Measurements from ENCODE around the gene AOPEP.

Gene AOPEP

DNA sequence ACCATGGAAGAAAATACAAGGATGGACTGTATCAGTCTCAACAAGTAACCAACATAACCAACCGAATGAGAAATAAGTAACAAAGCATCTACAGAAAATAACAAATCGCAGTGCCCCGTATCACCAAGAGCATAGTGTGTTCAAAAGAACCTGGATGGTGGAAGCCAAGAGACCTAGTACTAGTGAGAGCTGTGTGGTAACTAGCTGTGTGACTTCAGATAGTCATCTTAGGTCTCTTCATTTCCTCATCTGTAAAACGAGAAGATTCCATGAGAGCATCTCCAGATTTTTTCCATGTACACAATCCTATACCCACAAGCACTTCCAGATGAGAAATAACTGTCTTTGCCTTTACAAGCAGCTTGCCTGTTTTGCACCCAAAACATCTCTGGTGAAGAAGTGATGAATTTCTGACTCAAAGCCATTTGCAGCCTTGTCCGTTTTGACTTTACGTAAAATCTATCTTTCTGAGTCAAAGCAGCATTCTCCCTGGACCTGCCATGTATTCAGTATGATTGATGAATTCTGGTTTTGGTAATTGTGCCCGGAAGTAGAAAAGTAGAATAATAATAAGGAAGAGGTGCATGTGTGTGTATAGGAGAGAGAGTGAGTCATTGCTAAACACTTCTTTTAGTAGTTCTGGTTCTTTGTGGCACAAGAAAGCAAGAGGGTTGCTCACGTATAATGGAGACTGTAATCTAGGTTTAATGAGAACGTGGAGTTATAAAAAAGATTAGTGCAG lies 41.0 kb downstream of the AOPEP start:
- DNase-seq: no peak

DNA sequence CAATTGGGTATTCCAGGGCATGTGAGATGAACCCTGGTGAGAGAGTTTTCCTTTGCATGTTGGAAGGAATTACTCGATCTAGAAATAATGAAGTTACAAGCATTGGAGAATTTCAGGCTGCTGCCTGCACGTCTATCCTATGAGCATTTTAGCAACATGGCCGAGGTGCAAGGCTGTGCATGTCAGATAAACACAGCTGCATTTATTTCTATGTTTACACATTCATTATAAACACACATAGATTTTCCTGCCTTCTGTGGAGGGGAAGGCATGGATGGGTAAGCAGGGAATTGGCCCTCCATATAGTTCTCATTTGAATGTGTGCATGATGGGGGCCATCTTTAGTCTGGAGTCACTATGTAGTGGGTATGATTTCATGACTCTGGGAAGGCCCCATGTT lies 42.3 kb downstream of the AOPEP start:
- DNase-seq: no peak

DNA sequence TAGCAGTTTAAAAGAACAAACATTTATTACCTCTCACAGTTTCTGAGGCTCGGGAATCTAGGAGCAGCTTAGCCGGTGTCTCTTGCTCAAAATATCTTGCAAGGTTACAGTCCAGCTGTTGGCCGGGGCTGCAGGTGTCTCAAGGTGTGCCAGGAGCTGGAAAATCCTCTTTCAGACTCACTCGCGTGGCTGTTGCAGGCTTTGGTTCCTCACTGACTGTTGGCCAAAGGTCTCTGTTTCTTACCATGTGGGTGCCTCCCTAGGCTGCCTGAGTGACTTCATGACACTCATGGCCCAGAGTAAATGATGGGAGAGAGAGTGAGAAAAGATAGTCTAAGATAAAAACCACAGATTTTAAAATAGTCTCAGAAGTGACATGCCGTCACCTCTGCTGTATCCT lies 43.8 kb downstream of the AOPEP start:
- no peak for DNase-seq

DNA sequence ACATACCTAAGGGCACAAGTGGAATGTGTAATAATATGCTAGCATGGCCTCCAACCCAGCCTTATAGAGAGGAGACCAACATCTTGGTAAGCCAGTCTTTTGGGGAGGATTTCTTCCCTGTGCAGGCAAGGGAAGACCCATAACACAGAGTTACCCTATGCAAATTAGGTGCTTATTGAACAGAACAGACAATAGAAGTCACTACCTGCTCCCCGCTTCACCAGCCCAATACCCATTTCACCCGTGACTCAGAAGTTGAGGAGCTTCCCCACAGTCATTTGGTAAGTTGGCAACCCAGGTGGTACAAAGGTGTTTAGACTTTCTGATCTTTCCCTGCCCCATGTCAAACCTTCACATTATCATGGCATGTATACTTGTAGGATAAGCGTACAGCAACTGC lies 44.6 kb downstream of the AOPEP start:
- no peak for DNase-seq

DNA sequence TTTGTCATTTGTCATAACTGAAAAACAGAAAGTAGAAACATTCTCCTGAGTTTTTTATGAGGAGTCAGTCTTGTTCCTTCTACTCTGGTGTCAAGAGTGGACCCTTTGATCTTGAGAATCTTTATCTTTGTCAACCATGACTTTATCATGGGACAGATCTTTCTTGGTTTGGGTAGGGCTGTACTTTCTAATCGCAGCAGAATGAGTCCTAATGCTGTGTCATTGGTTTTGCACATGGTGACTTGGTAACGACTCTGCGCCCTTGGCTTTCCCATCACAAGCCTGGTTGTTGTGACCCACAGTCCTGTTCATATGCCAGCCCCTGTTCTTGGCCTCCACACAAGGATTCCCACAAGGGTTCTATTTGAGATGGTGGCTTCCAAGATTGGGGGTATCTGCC lies 45.6 kb downstream of the AOPEP start:
- no peak for DNase-seq

DNA sequence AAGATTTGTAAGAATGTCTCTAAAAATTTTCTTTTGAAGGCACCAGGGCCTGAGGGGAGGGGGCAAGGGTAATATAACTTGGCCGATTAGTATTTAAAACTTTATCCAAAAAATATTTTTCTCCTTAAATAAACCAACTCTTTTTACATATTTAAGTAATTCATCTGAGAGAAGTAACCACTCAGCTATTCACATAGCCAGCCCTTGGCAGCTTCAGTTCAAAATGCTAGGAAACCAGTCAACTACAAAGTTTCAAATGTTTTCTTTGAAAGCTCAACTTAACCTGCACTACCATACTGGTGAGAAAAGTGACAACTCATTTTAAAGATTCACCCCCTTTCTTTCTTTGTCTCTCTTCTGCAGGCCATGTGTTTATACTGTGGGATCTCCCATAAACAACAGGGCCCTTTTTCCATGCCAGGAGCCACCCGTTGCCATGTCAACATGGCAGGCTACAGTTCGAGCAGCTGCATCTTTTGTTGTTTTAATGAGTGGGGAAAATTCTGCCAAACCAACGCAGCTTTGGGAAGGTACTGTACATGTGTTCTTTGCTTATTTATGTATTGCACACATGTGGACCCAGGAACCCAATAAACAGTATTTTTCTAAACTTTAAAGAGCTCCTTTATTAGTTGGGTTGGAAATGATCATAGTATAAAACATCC lies 46.3 kb downstream of the AOPEP start:
- no peak for DNase-seq

DNA sequence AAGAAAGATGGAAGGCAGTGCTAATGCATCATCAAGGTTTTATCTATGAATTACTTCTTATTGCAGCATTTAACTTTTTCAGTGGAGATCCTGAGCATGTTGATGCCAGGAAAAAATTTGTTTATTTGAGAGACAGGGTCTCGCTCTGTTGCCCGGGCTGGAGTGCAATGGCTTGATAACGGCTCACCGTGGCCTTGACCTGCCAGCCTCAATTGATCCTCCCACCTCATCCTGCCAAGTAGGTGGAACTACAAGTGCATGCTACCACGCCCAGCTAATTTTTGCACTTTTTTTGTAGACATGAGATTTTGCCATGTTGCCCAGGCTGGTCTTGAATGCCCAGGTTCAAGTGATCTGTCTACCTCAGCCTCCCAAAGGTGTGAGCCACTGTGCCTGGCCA lies 47.2 kb downstream of the AOPEP start:
- DNase-seq: no peak

DNA sequence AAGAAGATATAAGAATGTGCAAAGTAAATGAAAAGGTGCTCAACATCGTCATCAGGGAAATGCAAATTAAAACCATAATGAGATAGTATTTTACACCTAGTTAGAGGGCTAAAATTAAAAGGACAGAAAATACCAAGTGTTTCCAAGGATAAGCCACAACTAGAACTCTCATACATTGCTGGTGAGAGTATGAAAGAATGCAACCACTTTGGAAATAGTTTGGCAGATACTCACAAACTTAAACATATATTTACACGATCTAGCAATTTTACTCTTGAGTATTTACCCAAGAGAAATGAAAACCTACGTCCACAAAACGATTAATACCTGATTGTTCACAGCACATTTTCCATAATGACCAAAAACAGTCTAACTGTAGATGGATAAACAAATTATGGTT lies 51.5 kb downstream of the AOPEP start:
- no peak for DNase-seq

DNA sequence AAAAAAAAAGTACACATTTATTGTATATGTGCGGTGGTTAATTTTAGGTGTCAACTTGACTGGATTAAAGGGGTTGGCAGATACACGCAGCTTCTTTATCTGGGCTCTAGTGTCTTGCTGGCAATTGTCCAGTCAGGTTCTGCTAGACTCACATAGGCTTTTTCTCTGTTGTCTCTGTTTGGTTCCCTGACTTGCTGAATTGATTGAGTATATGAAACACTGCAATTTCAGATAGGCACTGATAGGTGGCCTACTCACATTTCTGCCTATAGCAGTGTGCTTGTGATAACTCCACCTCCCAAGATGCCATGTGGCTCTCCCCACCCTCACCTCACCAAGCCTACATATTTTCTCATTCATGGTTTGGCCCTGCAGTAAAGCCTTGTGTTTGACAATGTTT lies 52.5 kb downstream of the AOPEP start:
- DNase-seq: no peak

DNA sequence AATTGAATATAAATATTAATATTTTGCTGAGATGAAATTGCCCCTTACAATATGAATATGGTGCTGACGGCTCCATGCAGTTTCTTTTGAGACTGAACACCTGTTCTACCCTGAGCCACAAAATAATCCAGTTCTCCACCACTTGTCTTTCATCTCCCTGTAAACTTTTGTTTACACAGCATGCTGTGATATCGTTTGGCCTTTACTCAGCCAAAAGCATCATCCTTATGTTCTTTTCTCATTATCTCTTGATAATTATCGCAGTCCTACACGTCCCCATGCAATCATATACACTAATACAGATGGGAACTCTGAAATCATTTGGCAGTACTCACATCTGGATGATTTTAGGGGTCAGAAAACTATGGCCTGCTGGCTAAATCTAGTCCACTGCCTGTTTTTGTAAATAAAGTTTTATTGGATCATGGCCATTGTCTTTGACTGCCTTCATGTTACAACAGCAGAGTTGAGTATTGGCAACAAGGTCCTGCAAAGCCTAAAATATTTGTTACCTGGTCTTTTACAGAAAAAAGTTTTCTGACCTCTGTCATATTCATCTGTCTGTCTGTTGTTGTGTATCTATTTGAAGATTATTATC lies 53.3 kb downstream of the AOPEP start:
- no peak for DNase-seq

DNA sequence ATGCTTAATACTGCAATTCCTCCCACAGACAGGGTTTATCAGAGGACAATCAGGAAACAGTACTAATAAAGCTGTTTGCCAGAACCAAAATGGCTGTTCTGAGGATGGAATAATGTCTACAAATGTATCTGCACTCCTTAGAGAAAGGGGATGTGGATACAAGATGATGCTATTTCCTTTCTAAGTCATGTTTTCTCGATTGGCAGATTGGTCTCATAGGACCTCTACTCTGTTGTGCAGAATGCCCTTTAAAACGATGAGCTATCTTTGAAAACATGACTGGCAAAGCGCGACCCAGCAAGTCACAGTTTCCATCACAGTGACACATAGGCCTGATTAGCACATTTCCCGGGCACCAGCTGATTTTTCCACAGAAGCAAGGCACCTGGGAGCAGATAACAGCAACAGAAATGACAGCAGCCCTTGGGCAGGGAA lies 54.0 kb downstream of the AOPEP start:
- DNase-seq: no peak

DNA sequence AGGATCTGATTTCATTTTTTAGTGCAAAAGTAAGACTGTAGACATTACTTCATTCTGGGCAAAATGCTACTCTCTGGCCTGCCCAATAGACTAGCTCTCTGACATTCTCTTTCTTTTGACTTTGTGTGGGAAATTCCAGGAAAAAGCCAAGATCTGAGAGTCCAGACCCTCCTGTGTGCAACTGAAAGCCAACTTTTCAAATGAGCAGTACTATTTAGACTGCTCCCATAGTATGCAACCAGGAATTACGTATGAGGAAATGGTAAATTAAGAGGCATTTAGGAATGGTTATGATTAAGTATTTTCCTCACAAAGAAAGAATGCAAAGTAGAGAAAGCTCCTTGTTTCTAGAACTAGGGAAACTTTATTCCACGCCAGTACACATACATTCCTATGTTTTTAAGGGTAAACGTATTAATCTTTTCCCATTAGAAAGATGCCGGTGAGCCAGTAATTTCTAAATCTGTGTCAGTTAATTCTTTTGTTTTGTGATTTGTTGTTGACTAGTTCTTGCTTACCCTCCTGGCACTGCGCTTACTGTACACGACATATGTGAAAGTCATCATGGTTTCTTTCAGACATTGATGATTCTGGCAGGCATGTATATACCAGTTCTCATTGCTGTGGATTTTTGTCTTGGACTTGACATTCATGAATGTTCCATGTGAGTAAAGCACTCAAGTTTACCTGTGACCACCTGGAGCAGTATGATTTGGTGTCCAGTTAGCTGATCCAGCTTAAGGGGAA lies 56.0 kb downstream of the AOPEP start:
- DNase-seq: no peak

DNA sequence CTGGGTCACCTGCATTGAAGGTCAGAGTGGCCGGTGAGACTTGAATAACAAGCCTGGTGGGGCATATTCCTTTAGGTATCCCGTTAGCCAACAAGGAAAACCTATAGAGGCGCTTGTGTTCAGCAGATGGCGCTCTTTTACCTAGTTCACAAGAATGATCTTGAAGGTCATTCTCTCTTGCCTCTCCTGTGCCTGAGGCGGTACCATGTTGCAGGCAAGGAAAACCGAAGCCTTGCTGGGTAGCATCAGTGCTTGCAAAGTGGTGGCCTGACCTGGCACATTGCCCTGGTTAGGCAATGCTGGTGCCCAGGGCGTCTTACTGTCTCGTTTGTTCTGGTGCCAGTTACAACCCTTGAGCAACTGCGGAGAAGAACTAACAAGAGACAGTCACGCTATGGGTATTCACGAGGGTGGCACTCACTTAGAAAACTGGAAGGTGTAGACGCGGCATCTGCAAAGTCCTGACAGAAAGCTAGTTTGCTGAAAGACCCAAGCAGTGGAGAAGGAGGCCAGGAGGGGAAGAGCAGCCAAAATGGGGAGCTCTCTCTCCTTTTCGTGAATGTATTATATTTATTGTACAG lies 56.7 kb downstream of the AOPEP start:
- DNase-seq: peak; percentile 45

DNA sequence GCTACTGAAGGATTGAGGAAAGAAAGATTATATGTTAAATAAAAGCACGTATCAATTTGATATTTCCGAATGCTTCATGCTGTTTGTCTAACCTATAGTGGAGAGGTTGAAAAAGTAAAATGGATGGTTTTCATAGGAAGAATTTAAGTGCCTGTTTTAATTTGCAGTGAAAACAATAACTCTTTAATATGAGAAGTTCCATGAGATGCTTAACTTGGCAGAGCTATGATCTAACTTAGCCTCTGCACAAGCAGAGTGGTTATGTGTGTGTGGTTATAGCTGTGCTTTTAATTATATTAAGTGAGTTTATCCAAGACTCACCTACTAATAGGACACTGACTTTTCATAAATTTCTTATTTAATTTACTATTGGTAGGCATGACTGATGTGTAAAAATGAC lies 57.4 kb downstream of the AOPEP start:
- no peak for DNase-seq

DNA sequence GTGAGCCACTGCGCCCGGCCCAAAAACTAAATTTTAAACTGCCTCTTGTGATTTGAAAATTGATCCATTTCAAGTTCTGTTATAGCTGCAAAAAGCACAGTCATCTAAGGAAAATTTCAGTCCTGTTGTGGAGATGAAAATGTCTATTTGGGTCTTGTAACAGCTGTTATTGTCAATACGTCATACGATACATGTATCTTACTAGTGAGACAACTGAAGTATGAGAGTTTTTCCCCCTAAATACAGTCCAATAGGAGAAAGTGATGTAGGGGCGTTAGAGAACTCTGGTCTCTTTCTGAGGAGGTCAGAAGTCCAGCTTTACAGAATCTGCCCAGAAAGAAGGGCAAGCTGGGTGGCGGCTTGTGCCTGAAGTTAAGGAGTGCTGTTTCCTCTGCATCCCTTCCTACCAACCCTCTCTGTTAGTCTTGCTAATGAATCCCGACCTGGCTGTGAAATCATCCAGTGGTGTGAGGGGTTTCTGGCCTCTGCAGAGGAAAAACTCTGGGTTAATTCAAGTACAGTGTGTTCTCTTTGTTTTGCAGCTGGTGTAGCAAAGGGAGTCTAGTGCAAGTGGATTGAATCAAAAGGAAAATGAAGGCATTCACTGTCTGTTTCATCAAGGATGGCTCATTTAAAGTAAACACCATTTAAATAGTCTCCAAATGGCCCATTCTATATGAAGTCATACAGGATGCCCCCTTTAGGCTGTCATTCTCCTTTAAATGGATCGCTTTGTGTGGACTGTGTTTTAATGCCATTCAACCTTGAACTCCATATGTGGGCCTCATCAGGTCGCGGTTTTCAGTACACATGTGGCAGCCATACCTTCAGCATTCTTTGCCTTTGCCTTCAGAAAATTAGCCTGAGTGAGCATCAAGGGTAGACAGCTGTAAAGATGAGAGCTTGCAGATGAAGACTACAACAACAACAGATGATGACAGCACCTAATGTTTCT lies 59.0 kb downstream of the AOPEP start:
- no peak for DNase-seq

DNA sequence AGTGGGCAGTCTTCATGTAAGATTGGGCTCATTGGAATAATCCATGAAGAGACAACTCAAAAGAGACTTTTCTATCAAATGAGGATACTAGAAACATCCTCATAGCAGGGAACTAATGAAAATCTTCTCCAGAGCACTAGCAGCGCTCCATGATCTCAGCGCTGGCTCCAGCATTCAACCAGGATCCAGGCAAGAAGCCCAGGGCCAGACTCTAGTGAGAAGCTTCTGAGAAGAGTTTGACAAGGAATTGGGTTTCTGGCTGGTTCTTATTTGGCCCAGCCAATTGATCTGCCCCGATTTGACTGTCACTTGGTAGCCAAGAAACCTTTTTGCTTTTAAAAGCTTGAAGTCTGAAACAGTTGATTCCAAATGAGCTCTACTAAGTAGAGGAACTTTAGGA lies 60.1 kb downstream of the AOPEP start:
- DNase-seq: no peak

DNA sequence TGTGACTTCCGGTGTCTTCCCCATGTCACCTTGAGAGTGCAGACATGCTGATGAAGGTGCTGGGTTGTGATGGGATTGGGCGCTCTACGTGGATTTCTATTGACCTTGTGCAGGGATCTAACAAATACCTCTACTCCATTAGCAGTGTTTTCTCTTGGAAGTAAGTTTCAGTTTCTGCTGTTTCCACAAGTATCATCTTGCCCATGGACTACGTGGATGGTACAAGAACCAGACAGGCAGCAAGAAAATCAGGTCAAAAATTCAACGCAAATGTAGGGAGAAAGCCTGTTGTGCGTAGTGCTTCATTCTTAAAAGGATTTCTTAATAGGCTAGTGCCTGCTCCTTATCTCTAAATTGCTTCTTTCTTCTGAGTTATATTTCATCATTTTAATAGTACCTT lies 60.8 kb downstream of the AOPEP start:
- no peak for DNase-seq

DNA sequence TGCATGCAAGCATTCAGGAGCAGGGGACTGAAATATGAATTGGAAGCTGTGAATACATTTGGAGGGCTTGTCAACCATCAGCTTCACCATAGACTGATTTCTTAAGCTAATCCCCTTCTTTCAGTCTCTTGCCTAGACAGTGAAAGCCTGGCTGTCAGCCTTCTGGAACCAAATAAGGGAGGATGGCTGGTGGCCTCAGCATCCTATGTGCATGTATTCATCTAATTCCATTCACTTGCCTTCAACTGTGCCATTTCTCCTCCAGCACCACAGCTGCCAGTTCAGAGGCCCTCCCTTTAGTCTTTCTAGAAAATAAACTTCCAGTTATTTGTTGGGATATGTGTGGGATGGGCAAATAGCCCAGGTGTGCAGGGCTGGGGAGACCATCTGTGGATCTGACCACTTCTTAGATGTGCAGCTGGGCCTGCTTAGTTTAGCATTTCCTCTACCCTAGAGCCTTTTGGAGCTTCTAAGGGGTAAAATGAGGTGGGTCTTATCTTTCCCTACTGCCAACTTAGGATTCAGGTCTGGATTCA lies 62.1 kb downstream of the AOPEP start:
- no peak for DNase-seq

DNA sequence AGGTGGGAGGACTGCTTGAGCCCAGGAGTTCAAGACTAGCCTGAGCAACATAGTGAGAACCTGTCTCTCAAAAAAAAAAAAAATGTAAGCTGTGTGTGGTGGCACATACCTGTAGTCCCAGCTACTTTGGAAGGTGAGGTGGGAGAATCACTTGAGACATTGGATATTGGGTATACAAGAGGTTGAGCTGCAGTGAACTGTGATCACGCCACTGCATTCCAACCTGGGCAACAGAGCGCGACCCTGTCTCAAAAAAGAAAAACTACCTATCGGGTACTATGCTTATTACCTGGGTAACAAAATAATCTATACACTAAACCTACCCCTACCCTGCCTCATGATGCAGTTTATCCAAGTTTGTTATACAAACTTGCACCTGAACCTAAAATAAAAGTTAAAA lies 64.9 kb downstream of the AOPEP start:
- DNase-seq: no peak

DNA sequence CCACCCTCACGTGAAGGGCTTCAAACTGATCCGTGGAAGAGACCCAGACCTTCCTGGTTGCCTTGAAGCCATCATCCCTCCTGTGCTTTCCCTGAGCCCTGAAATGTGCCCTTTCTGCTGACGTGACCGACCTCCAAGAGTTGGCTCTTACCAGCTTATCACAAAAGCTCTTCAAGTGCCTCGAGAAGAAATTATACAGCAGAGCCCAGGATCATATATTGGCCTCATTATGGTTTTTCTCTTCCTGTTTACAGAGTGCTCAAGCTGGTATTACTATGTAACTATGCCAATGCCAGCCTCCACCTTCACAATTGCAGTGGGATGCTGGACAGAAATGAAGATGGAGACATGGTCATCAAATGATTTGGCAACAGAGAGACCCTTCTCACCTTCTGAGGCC lies 66.0 kb downstream of the AOPEP start:
- DNase-seq: no peak

DNA sequence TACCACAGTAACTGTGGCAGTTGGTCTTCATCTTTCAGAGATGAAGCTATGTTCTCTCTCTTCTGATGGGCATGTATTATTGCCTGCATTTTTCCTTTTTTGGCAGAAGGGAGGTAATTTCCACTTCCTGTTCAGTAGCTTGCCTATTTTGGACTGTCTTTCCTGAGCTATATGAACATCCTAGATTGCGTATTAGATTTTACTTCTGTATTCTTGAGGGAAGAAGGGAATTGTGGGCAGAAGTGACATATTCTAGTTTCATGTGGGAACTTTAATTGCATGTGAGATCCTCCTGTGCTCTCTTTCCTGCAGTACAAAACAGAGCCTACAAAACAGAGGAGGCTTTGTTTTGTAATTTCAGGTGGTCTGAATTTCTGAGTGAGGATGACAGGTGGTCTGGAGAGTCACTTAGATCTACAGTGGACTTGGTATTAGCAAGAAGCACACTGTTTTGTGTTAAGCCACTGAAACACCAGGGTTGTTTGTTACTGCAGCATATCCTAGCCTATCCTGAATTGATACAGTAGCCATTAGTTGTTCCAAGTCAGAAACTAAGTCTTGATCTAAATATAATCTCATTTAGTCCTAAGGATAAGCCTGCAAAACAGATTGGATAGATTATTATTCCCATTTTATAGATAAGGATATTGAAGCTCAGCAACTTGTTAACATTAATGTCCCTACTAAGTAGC lies 68.1 kb downstream of the AOPEP start:
- DNase-seq: no peak

All from GDM1 (cell line).